Measurements from ENCODE around the gene SCGB1D1. TPM values are rescaled to one million over a fixed set of nuclear protein-coding genes. Genes with fewer than 3 reads are reported as not detected.

SCGB1D1 gene
- polyA plus RNA-seq, 1 of the 3 experiments (the other 2 are of a cell fraction), result not detected

- no peaks in the 10 kb centered on the region for H3K4me1 ChIP-seq (ENCODE audit: control insufficient read depth in 1 of 2, insufficient read depth in 2 of 2, low read depth in 1 of 2, low read length in 1 of 2)
- H3K4me2 ChIP-seq, result no peak overlapping the region
- POLR2A ChIA-PET, result no interaction called here
- no peak overlapping the region for H3K27ac ChIP-seq (ENCODE audit: low read depth in 2 of 2, low read length in 1 of 2)
- H3K27me3 ChIP-seq (ENCODE audit: insufficient read depth), result no peaks in the 10 kb centered on the region
- H3K79me2 ChIP-seq (ENCODE audit: insufficient read depth), result peaks cover 23% of the 10 kb centered on the region
- CTCF ChIA-PET, result interaction anchor here (0.6 to 1.4 kb wide), 2 partner anchors 15 to 130 kb away, joined by 3 read pairs; no protein-coding TSS in a partner anchor
- peak; percentile 8 for DNase-seq
- no peaks in the 10 kb centered on the region for H3F3A ChIP-seq (replicated peaks; ENCODE audit: insufficient read depth)
- 90% methylated on average over 20 of the region's 22 CpGs for WGBS (ENCODE audit: low lambda C conversion rate)
- no peak overlapping the region for H3K9ac ChIP-seq
- H3K9me2 ChIP-seq, result no peaks in the 10 kb centered on the region
- H2AFZ ChIP-seq (ENCODE audit: low read depth), result no peak overlapping the region
- TF ChIP-seq USF2 (IDR thresholded peaks at IDR 0.05; ENCODE audit: borderline replicate concordance, low read depth, low read length), result no peak
- no peak for TF ChIP-seq PBX3 (IDR thresholded peaks at IDR 0.05)
- TF ChIP-seq FOSL2 (IDR thresholded peaks at IDR 0.05; ENCODE audit: borderline replicate concordance, low read depth), result no peak
- no peak for TF ChIP-seq TCF12 (IDR thresholded peaks at IDR 0.05)
- TF ChIP-seq RXRA (IDR thresholded peaks at IDR 0.05; ENCODE audit: borderline replicate concordance, low read depth), result no peak
- TF ChIP-seq USF1 (IDR thresholded peaks at IDR 0.05; ENCODE audit: borderline replicate concordance, low read depth), result no peak
- TF ChIP-seq NFIC (IDR thresholded peaks at IDR 0.05; ENCODE audit: borderline replicate concordance), result no peak
- no peak for TF ChIP-seq SMC3 (IDR thresholded peaks at IDR 0.05; ENCODE audit: low read depth, low read length)
- no peak for TF ChIP-seq SIN3A (IDR thresholded peaks at IDR 0.05; ENCODE audit: borderline replicate concordance, low read depth, low read length)
- peaks cover 17 to 51% of the 10 kb centered on the region in 2 experiments for H3K36me3 ChIP-seq (replicated peaks in 1 of 2; ENCODE audit: control insufficient read depth in 1 of 2, insufficient read depth in 2 of 2, low read length in 1 of 2)
- H3K4me3 ChIP-seq (ENCODE audit: low read depth in 2 of 2, low read length in 1 of 2), result no peak overlapping the region
- H3K9me3 ChIP-seq, result no peaks in the 10 kb centered on the region
- peaks cover 9% of the 10 kb centered on the region; the same call in 1 of the 2 replicates for H4K20me1 ChIP-seq (ENCODE audit: insufficient read depth)
These were observed 48.6 kb upstream of the SCGB1D1 start for GRCh38 chr11:62141111-62142042.

- POLR2A ChIA-PET, result no interaction called here
These were observed 48.0 kb upstream of the SCGB1D1 start for GRCh38 chr11:62142043-62142375.

More at GRCh38 chr11:62142043-62142375, 48.0 kb upstream of the SCGB1D1 start:
- H3K4me1 ChIP-seq (ENCODE audit: control insufficient read depth in 1 of 2, insufficient read depth in 2 of 2, low read depth in 1 of 2, low read length in 1 of 2), result no peaks in the 10 kb centered on the region
- no peak overlapping the region for H2AFZ ChIP-seq (ENCODE audit: low read depth)
- no peak overlapping the region for H3K4me3 ChIP-seq (ENCODE audit: low read depth in 2 of 2, low read length in 1 of 2)
- H3K4me2 ChIP-seq, result no peak overlapping the region
- H3K36me3 ChIP-seq (replicated peaks in 1 of 2; ENCODE audit: control insufficient read depth in 1 of 2, insufficient read depth in 2 of 2, low read length in 1 of 2), result peaks cover 17 to 56% of the 10 kb centered on the region in 2 experiments
- H3K79me2 ChIP-seq (ENCODE audit: insufficient read depth), result peaks cover 17% of the 10 kb centered on the region
- no peak for TF ChIP-seq EP300 (IDR thresholded peaks at IDR 0.05; ENCODE audit: borderline replicate concordance in 1 of 2, low read depth in 1 of 2, low read length in 1 of 2)
- no peak for TF ChIP-seq MAX (IDR thresholded peaks at IDR 0.05; ENCODE audit: low read depth)
- TF ChIP-seq POLR2AphosphoS5 (IDR thresholded peaks at IDR 0.05; ENCODE audit: low read depth, low read length), result no peak
- no peak for TF ChIP-seq ELF1 (IDR thresholded peaks at IDR 0.05)
- TF ChIP-seq PBX3 (IDR thresholded peaks at IDR 0.05), result no peak
- TF ChIP-seq NFIC (IDR thresholded peaks at IDR 0.05; ENCODE audit: borderline replicate concordance), result no peak
- TF ChIP-seq MXI1 (IDR thresholded peaks at IDR 0.05; ENCODE audit: low read depth, low read length), result no peak
- no peak for TF ChIP-seq USF1 (IDR thresholded peaks at IDR 0.05; ENCODE audit: borderline replicate concordance, low read depth)
- no peak for TF ChIP-seq SIN3A (IDR thresholded peaks at IDR 0.05; ENCODE audit: borderline replicate concordance, low read depth, low read length)
- no peak for TF ChIP-seq TEAD4 (IDR thresholded peaks at IDR 0.05; ENCODE audit: borderline replicate concordance, insufficient read depth)
- no peak for TF ChIP-seq RAD21 (IDR thresholded peaks at IDR 0.05; ENCODE audit: low read length)
- no peak for TF ChIP-seq FOXJ3 (CRISPR knock-in tag; IDR thresholded peaks at IDR 0.05)
- TF ChIP-seq RCOR1 (IDR thresholded peaks at IDR 0.05; ENCODE audit: low read length), result no peak
- TF ChIP-seq TCF12 (IDR thresholded peaks at IDR 0.05), result no peak
- H3K9me2 ChIP-seq, result no peaks in the 10 kb centered on the region
- H3K27ac ChIP-seq (ENCODE audit: low read depth in 2 of 2, low read length in 1 of 2), result no peak overlapping the region
- peaks cover 7% of the 10 kb centered on the region; the same call in 1 of the 2 replicates for H4K20me1 ChIP-seq (ENCODE audit: insufficient read depth)
- H3F3A ChIP-seq (replicated peaks; ENCODE audit: insufficient read depth), result no peaks in the 10 kb centered on the region
- DNase-seq, result no peak
- CTCF ChIA-PET, result interaction anchor here (0.9 to 1.4 kb wide), 2 partner anchors 11 to 14 kb away, joined by 3 read pairs; no protein-coding TSS in a partner anchor
- no peaks in the 10 kb centered on the region for H3K9me3 ChIP-seq
- WGBS (ENCODE audit: low lambda C conversion rate), result 95% methylated on average over 4 of the region's 4 CpGs
- H3K9ac ChIP-seq, result no peak overlapping the region
- no peaks in the 10 kb centered on the region for H3K27me3 ChIP-seq (ENCODE audit: insufficient read depth)
